Activated CD8-positive, alpha-beta T cell treated with anti-CD3 and anti-CD28 coated beads for 36 hours (primary cell): Measurements from ENCODE around the gene NFXL1. TPM values are rescaled to one million over a fixed set of nuclear protein-coding genes. Genes with fewer than 3 reads are reported as not detected.

Source experiments
- ATAC-seq: fragments of 200-7000 bp; cut with Tn5 transposase; one replicate; pipeline ENCODE4 v1.10.0; 2021; ENCODE audit warnings: mild to moderate bottlenecking, moderate library complexity
- CTCF ChIA-PET: fragments of 350-600 bp; sonication (Branson Sonifier 250); formaldehyde crosslinking; loops from one replicate; lab custom pipeline; 2021; ENCODE audit warnings: antibody characterized with exemption; lab: Charles Lee
- POLR2A ChIA-PET: fragments of 350-600 bp; sonication (Branson Sonifier 250); formaldehyde crosslinking; loops from one replicate; lab custom pipeline; 2021; ENCODE audit warnings: antibody characterized with exemption; lab: Charles Lee
- DNase-seq: peaks from one replicate; pipeline ENCODE4 v3.0.0-alpha.2; 2020
- H3K27ac Mint-ChIP-seq: one replicate; pipeline ENCODE4 v1.8.0; 2021; ENCODE audit warnings: mild to moderate bottlenecking, mixed read lengths
- H3K27me3 Mint-ChIP-seq: one replicate; pipeline ENCODE4 v1.8.0; 2021; ENCODE audit warnings: mixed read lengths
- H3K36me3 Mint-ChIP-seq: one replicate; pipeline ENCODE4 v1.8.0; 2021; ENCODE audit warnings: low read depth, mixed read lengths
- H3K4me1 Mint-ChIP-seq: one replicate; pipeline ENCODE4 v1.8.0; 2021; ENCODE audit warnings: low read depth, mixed read lengths
- H3K4me3 Mint-ChIP-seq: one replicate; pipeline ENCODE4 v1.8.0; 2021; ENCODE audit warnings: mild to moderate bottlenecking, moderate library complexity, mixed read lengths
- H3K9me3 Mint-ChIP-seq: one replicate; pipeline ENCODE4 v1.8.0; 2021; ENCODE audit warnings: mixed read lengths
- intact Hi-C: fragments of 100-400 bp; cut with micrococcal nuclease; formaldehyde crosslinking; loops from one replicate; pipeline ENCODE4 v1.10.0; 2022
- total RNA-seq, 2 experiments: library from RNA; stranded (reverse); gene quantifications; one replicate each; pipeline ENCODE4 v1.2.3, GENCODE V29; 2021
- TF ChIP-seq, protein P1 (sequence below): fragments of 200-600 bp; IDR thresholded peaks from one replicate; pipeline ENCODE4 v1.8.0; 2022; ENCODE audit warnings: antibody characterized with exemption, mild to moderate bottlenecking

Gene NFXL1
- total RNA-seq, 2 experiments from 2014 or later: 14.0 to 14.5 TPM

DNA sequence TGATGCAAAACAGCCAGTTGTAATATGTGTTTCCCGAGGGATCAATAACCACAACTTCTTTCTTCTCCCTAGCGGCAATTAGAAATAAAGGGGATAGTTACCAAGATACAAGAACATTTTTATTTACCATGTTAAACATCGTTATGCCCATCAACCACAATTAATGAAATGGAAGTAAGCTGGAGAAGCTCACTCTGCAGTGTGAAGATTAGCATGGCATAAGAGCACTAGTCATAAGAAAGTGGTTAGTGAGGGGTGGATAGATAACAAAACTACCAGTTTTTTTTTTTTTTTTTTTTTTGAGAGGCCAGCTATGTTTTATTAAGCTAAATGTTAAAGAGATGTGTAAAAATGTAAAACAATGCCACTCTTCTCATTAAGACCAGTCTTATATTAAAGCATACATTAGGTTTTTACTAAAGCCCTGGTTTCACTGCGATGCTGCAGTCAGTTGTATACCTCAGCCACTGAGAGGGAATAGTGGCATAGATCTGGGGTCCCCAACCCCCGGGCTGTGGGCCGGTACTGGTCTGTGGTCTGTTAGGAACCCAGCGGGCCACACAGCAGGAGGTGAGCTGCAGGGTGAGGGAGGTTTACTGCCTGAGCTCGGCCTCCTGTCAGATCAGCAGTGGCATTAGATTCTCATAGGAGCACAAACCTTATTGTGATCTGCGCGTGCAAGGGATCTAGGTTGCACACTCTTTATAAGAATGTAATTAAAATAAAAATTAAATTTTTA lies 27.9 kb upstream of the NFXL1 start:
- DNase-seq: no peak
- Mint-ChIP-seq H3K36me3 (no peaks in the 10 kb centered on the region), H3K9me3 (no peaks in the 10 kb centered on the region), H3K27me3 (no peaks in the 10 kb centered on the region), H3K4me1 (no peaks in the 10 kb centered on the region), H3K27ac (no peak overlapping the region), H3K4me3 (no peak overlapping the region)
- POLR2A ChIA-PET: no interaction called here
- CTCF ChIA-PET: interaction anchor here (1.0 to 2.7 kb wide), 2 partner anchors 9 to 167 kb away, joined by 3 to 10 read pairs; no protein-coding TSS in a partner anchor
- intact Hi-C loops: no loop called here
- TF ChIP-seq, protein P1, sequence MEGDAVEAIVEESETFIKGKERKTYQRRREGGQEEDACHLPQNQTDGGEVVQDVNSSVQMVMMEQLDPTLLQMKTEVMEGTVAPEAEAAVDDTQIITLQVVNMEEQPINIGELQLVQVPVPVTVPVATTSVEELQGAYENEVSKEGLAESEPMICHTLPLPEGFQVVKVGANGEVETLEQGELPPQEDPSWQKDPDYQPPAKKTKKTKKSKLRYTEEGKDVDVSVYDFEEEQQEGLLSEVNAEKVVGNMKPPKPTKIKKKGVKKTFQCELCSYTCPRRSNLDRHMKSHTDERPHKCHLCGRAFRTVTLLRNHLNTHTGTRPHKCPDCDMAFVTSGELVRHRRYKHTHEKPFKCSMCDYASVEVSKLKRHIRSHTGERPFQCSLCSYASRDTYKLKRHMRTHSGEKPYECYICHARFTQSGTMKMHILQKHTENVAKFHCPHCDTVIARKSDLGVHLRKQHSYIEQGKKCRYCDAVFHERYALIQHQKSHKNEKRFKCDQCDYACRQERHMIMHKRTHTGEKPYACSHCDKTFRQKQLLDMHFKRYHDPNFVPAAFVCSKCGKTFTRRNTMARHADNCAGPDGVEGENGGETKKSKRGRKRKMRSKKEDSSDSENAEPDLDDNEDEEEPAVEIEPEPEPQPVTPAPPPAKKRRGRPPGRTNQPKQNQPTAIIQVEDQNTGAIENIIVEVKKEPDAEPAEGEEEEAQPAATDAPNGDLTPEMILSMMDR: no peak
- ATAC-seq: no peak

DNA sequence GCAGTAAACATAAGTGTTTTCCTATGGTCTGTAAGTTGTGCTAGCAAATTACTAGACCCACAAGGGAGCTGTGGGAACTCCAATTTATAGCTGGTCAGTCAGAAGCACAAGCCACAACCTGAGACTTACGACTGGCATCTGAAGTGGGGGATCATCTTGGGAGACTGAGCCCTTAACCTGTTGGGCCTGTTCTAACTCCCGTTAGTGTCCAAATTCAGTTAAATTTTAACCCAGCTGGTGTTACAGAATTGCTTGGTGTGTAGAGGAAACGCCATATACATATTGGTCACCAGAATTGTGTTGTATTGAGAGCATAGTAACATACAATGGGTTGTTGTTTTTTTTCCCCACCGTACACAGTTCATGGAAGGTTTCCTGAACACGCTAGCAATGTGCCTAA lies 25.1 kb upstream of the NFXL1 start:
- H3K36me3 Mint-ChIP-seq: no peaks in the 10 kb centered on the region
- TF ChIP-seq, protein P1: no peak
- no peaks in the 10 kb centered on the region for H3K4me1 Mint-ChIP-seq
- no peak overlapping the region for H3K4me3 Mint-ChIP-seq
- POLR2A ChIA-PET: no interaction called here
- intact Hi-C loops: no loop called here
- no peak for DNase-seq
- H3K27me3 Mint-ChIP-seq: no peaks in the 10 kb centered on the region
- no peaks in the 10 kb centered on the region for H3K9me3 Mint-ChIP-seq
- no peak overlapping the region for H3K27ac Mint-ChIP-seq
- ATAC-seq: no peak
- CTCF ChIA-PET: no interaction called here

DNA sequence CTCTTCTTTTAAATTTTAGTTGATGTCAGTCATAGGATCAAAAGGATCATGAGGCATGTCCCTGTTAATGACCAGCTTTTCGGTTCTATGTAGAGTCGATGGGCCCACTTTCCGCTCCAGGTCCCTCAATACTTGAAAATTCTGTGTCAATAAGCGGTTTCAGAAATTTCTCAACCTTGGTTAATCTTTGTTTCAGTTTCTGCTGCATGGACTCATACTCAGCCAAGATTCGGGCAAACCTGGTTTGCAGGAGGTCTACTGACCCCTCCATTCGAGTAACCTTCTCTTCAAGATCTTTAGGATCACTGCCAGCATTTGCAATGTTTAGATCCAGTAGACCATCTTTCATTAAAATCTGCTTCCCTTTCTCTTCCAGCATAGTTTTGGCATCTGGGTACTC lies 22.0 kb upstream of the NFXL1 start:
- CTCF ChIA-PET: interaction anchor here (1.5 kb wide), 1 partner anchor 10 kb away, joined by 4 read pairs; no protein-coding TSS in a partner anchor
- ATAC-seq (no peak), DNase-seq (no peak)
- Mint-ChIP-seq H3K27ac (no peak overlapping the region), H3K9me3 (no peaks in the 10 kb centered on the region), H3K4me1 (no peaks in the 10 kb centered on the region), H3K27me3 (no peaks in the 10 kb centered on the region), H3K4me3 (no peak overlapping the region), H3K36me3 (no peaks in the 10 kb centered on the region)
- POLR2A ChIA-PET: no interaction called here
- TF ChIP-seq, protein P1: no peak
- intact Hi-C loops: no loop called here

DNA sequence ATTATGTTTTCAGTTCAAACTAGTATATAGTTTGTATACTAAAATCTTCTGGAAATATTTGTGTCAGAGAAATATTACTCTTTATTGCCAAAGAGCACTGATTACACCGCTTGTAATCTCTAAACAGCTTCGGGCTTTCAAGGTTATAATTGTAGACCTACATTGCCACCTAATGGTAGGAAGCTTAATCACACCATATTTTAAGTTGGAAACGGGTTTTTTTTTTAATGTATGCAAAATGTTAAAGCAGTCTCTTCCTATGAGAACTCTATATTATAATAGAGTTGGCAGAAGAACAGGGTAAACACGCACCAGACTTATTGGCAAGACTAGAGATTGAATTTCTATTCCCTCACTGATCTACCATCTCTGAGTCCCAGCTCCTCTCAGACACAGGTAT lies 19.5 kb upstream of the NFXL1 start:
- Mint-ChIP-seq H3K27me3 (no peaks in the 10 kb centered on the region), H3K36me3 (no peaks in the 10 kb centered on the region), H3K27ac (no peak overlapping the region), H3K9me3 (no peaks in the 10 kb centered on the region), H3K4me1 (peaks cover 5% of the 10 kb centered on the region), H3K4me3 (no peak overlapping the region)
- no peak for DNase-seq
- TF ChIP-seq, protein P1: peak; percentile 76
- intact Hi-C loops: loop anchor here (5.0 kb wide), 1 partner anchor 247 kb away; no protein-coding TSS in a partner anchor
- POLR2A ChIA-PET: interaction anchor here (1.1 kb wide), 1 partner anchor 180 kb away, joined by 6 read pairs; no protein-coding TSS in a partner anchor
- CTCF ChIA-PET: interaction anchor here (0.7 to 3.0 kb wide), 26 partner anchors 8 to 284 kb away, joined by 3 to 17 read pairs (median 4); no protein-coding TSS in a partner anchor
- ATAC-seq: peak; percentile 77
